GM18520 (cell line): ENCODE measurements around the gene SLC8A1.

Experiments
- ATAC-seq: cut with Tn5 transposase; IDR thresholded peaks from one replicate; pipeline ENCODE4 v1.9.1; 2021; ENCODE audit not compliant: unreplicated experiment

Gene SLC8A1

GRCh38 chr2:40358783-40359182 lies 93.1 kb downstream of the SLC8A1 start:
- ATAC-seq: no peak

GRCh38 chr2:40357667-40358066 lies 94.2 kb downstream of the SLC8A1 start:
- no peak for ATAC-seq

- no peak for ATAC-seq
These were observed 96.4 kb downstream of the SLC8A1 start for GRCh38 chr2:40355451-40355850.

GRCh38 chr2:40353231-40353630 lies 98.7 kb downstream of the SLC8A1 start:
- no peak for ATAC-seq

GRCh38 chr2:40352703-40353099 lies 99.2 kb downstream of the SLC8A1 start:
- no peak for ATAC-seq

GRCh38 chr2:40352041-40352702 lies 99.7 kb downstream of the SLC8A1 start:
- ATAC-seq: no peak

- ATAC-seq: no peak
These were observed 103.2 kb downstream of the SLC8A1 start for GRCh38 chr2:40348665-40349064.

GRCh38 chr2:40348038-40348437 lies 103.9 kb downstream of the SLC8A1 start:
- ATAC-seq: no peak

- ATAC-seq: no peak
These were observed 105.1 kb downstream of the SLC8A1 start for GRCh38 chr2:40346535-40347354.

GRCh38 chr2:40344364-40344763 lies 107.5 kb downstream of the SLC8A1 start:
- ATAC-seq: no peak

GRCh38 chr2:40343902-40344301 lies 108.0 kb downstream of the SLC8A1 start:
- no peak for ATAC-seq

- ATAC-seq: no peak
These were observed 110.7 kb downstream of the SLC8A1 start for GRCh38 chr2:40341198-40341597.

GRCh38 chr2:40339026-40339425 lies 112.9 kb downstream of the SLC8A1 start:
- ATAC-seq: no peak

GRCh38 chr2:40332191-40332826 lies 119.6 kb downstream of the SLC8A1 start:
- no peak for ATAC-seq

GRCh38 chr2:40330096-40330495 lies 121.8 kb downstream of the SLC8A1 start:
- ATAC-seq: no peak

GRCh38 chr2:40329739-40330030 lies 122.2 kb downstream of the SLC8A1 start:
- no peak for ATAC-seq

- no peak for ATAC-seq
These were observed 126.8 kb downstream of the SLC8A1 start for GRCh38 chr2:40325116-40325515.

- no peak for ATAC-seq
These were observed 127.2 kb downstream of the SLC8A1 start for GRCh38 chr2:40324656-40325055.

- ATAC-seq: no peak
These were observed 130.1 kb downstream of the SLC8A1 start for GRCh38 chr2:40321822-40322221.

GRCh38 chr2:40321016-40321623 lies 130.8 kb downstream of the SLC8A1 start:
- peak; percentile 60 for ATAC-seq

- ATAC-seq: no peak
These were observed 133.0 kb downstream of the SLC8A1 start for GRCh38 chr2:40318921-40319320.

- ATAC-seq: no peak
These were observed 134.1 kb downstream of the SLC8A1 start for GRCh38 chr2:40317761-40318160.
